Erythroblast (primary cell): Measurements from ENCODE around the gene DZIP3.

ENCODE experiments used
- GATA1 ChIP-seq: IDR thresholded peaks from 2 replicates; pipeline ENCODE4 v1.6.1; 2011; ENCODE audit warnings: low read depth, mild to moderate bottlenecking, control low read depth, low read length, moderate library complexity
- POLR2A ChIP-seq: IDR thresholded peaks from 2 replicates; pipeline ENCODE4 v1.6.1; 2011; ENCODE audit warnings: mild to moderate bottlenecking, low read length

DNA sequence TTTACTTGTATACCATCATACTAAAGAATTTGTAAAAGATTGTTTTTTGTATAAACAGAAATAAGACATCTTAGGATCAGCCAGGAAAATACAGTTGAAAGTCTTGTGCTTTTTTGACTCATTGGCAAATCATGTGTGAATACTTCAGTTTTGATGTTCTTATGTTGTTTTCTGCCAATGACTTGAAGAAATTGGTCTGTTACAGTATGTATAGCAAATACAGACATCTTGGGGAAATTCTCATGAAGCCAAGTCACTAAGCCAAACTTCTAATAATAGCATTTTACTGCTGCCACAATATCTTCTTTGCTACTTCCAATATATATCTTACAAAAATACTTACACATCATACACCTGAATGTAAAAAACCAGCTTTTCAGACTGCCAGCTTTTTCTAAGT lies 83.2 kb downstream of the DZIP3 start:
- TF ChIP-seq POLR2A (no peak), GATA1 (no peak)
